ENCODE data around the gene GGN.

DNA sequence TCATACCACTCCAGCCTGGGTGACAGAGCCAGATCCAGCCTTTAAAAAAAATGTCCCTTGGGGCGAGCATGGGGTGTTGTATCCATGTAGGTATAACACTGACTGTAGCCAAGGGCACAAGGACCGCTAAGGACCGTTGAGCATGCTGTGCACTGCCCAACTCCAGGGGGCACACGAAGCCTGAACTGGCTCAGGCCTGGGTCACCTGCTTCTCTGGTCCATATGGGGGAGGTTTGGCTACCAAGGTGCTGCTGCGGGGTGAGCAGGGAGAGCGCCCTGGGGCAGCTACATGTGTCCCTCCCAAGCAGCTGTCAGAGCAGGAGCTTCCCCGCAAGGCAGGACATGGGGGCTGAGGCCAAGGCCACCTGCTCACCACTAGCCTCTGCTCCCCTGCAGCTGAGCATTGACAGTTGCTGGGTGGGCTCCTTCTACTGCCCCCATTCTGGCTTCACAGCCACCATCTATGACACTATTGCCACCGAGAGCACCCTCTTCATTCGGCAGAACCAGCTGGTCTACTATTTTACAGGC, 35.9 kb downstream of the GGN start:
- TF ChIP-seq CTCF (IDR thresholded peaks at IDR 0.05) (no peak), POLR2A (IDR thresholded peaks at IDR 0.05) (no peak)

All from Peyer's patch (tissue), 4 donors.